Measurements from ENCODE around the gene NAA25.

- TF ChIP-seq CTCF (IDR thresholded peaks at IDR 0.05) = no peak
- no peak for TF ChIP-seq POLR2A (IDR thresholded peaks at IDR 0.05)
- TF ChIP-seq EP300 (IDR thresholded peaks at IDR 0.05) = no peak
Observed at GRCh38 chr12:112122823-112123690, 14.5 kb upstream of the NAA25 start.

Measured in ovary (tissue), 3 donors.